ENCODE data around the gene APOBEC4.

GRCh38 chr1:183656355-183656754, 3.2 kb upstream of the APOBEC4 start:
- no peak for TF ChIP-seq CTCF (IDR thresholded peaks at IDR 0.05; ENCODE audit: poor library complexity, severe bottlenecking)
- no peak for TF ChIP-seq TAF1 (IDR thresholded peaks at IDR 0.05; ENCODE audit: low read depth)
- TF ChIP-seq EZH2 (IDR thresholded peaks at IDR 0.05; ENCODE audit: borderline replicate concordance, insufficient read depth, low read length, poor library complexity, severe bottlenecking) = no peak

All from neural cell (in vitro differentiated cells).